Ascending aorta (tissue), 2 donors: ENCODE measurements around the gene PVRIG. TPM values are rescaled to one million over a fixed set of nuclear protein-coding genes. Genes with fewer than 3 reads are reported as not detected.
"Not testable (repeated sequence)": the region's sequence is repeated elsewhere in the genome, so short reads cannot be mapped to it uniquely, and the experiment has no call there.

ENCODE experiments used
- DNase-seq, 2 donors: peaks; one replicate each; pipeline ENCODE4 v3.0.0-alpha.2; 2019; ENCODE audit warnings: low spot score in 2 of 2
- H3K27ac ChIP-seq, 2 donors: fragments of 200-600 bp; sonication (generic); one replicate each; pipeline ENCODE4 v1.5.1; 2016 to 2017; ENCODE audit warnings: mild to moderate bottlenecking in 1 of 2
- H3K27me3 ChIP-seq: fragments of 200-600 bp; sonication (generic); one replicate; pipeline ENCODE4 v1.5.1; 2017
- H3K36me3 ChIP-seq, 2 donors: fragments of 200-600 bp; sonication (generic); one replicate each; pipeline ENCODE4 v1.5.1; 2016
- H3K4me1 ChIP-seq, 2 donors: fragments of 200-600 bp; sonication (generic); one replicate each; pipeline ENCODE4 v1.5.1; 2016 to 2017; ENCODE audit warnings: mild to moderate bottlenecking in 1 of 2
- H3K4me3 ChIP-seq, 2 donors: fragments of 200-600 bp; sonication (generic); one replicate each; pipeline ENCODE4 v1.5.1; 2016 to 2017; ENCODE audit warnings: mild to moderate bottlenecking in 1 of 2
- H3K9me3 ChIP-seq, 2 donors: fragments of 200-600 bp; sonication (generic); one replicate each; pipeline ENCODE4 v1.5.1; 2016
- intact Hi-C: fragments of 100-400 bp; cut with DNase I; formaldehyde crosslinking; loops from one replicate; pipeline ENCODE4 v1.15.1; 2023
- total RNA-seq: library from RNA; depleted of rRNA; stranded (reverse); fragments of >200 nt; gene quantifications from one replicate; pipeline ENCODE4 v1.1.0, GENCODE V29; 2016
- TF ChIP-seq, protein P1 (sequence below), 3 experiments: fragments of 200-600 bp in 2 of 3; fragments of 450-650 bp in 1 of 3; sonication (generic) in 2 of 3; IDR thresholded peaks; one replicate each; pipeline ENCODE4 v1.5.1; 2016 to 2019; ENCODE audit warnings: antibody characterized with exemption in 3 of 3, mild to moderate bottlenecking in 1 of 3, moderate library complexity in 1 of 3

PVRIG gene
- total RNA-seq, 1 donor from 2014 or later: 27.8 TPM

GRCh38 chr7:100209493-100209892 is 10.3 kb upstream of the PVRIG start:
- intact Hi-C loops: no loop called here
- no peaks in the 10 kb centered on the region for H3K9me3 ChIP-seq
- H3K4me3 ChIP-seq: no peak overlapping the region
- TF ChIP-seq, protein P1, sequence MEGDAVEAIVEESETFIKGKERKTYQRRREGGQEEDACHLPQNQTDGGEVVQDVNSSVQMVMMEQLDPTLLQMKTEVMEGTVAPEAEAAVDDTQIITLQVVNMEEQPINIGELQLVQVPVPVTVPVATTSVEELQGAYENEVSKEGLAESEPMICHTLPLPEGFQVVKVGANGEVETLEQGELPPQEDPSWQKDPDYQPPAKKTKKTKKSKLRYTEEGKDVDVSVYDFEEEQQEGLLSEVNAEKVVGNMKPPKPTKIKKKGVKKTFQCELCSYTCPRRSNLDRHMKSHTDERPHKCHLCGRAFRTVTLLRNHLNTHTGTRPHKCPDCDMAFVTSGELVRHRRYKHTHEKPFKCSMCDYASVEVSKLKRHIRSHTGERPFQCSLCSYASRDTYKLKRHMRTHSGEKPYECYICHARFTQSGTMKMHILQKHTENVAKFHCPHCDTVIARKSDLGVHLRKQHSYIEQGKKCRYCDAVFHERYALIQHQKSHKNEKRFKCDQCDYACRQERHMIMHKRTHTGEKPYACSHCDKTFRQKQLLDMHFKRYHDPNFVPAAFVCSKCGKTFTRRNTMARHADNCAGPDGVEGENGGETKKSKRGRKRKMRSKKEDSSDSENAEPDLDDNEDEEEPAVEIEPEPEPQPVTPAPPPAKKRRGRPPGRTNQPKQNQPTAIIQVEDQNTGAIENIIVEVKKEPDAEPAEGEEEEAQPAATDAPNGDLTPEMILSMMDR (IDR thresholded peaks at IDR 0.05): no peak
- no peaks in the 10 kb centered on the region for H3K36me3 ChIP-seq
- no peak overlapping the region for H3K27ac ChIP-seq
- H3K4me1 ChIP-seq: no peaks in the 10 kb centered on the region
- H3K27me3 ChIP-seq: no peaks in the 10 kb centered on the region
- no peak for DNase-seq

GRCh38 chr7:100210805-100211204 is 8.9 kb upstream of the PVRIG start:
- intact Hi-C loops: no loop called here
- TF ChIP-seq, protein P1 (IDR thresholded peaks at IDR 0.05): no peak

GRCh38 chr7:100211342-100211780 is 8.4 kb upstream of the PVRIG start:
- Histone ChIP-seq H3K36me3 (no peaks in the 10 kb centered on the region), H3K27ac (no peak overlapping the region), H3K4me3 (no peak overlapping the region), H3K27me3 (no peaks in the 10 kb centered on the region), H3K4me1 (no peaks in the 10 kb centered on the region), H3K9me3 (no peaks in the 10 kb centered on the region)
- TF ChIP-seq, protein P1 (IDR thresholded peaks at IDR 0.05): no peak
- DNase-seq: no peak
- intact Hi-C loops: no loop called here

More at GRCh38 chr7:100210805-100211204, 8.9 kb upstream of the PVRIG start:
- Histone ChIP-seq H3K9me3 (no peaks in the 10 kb centered on the region), H3K27me3 (no peaks in the 10 kb centered on the region), H3K4me1 (no peaks in the 10 kb centered on the region), H3K4me3 (no peak overlapping the region), H3K27ac (no peak overlapping the region), H3K36me3 (no peaks in the 10 kb centered on the region)
- no peak for DNase-seq

- Histone ChIP-seq H3K9me3 (no peaks in the 10 kb centered on the region), H3K4me3 (no peak overlapping the region), H3K27me3 (no peaks in the 10 kb centered on the region), H3K4me1 (no peaks in the 10 kb centered on the region), H3K36me3 (no peaks in the 10 kb centered on the region), H3K27ac (no peak overlapping the region)
- TF ChIP-seq, protein P1 (IDR thresholded peaks at IDR 0.05): no peak
- no peak for DNase-seq
- intact Hi-C loops: no loop called here
Observed at GRCh38 chr7:100212631-100213286, 7.0 kb upstream of the PVRIG start.

DNA sequence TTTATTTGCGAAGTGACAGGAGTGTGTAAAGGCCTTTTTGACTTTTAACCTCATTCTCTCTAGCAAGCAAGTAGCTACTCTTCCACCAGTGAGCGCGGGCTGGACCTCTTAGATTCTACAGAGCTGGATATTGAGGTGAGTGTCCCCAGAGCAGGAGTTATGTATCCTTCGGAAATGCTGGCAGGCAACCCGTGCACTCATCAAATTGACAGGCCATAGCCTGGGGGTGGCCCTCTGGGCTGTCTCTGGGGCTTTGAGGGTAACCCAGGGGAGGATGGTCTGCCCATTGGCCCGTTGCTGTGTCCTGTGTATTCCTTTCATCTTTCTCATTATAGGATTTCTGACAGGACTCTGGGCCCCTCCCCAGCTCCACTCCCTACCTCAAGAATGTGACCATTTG is 6.1 kb upstream of the PVRIG start:
- no peaks in the 10 kb centered on the region for H3K4me1 ChIP-seq
- no peaks in the 10 kb centered on the region for H3K27me3 ChIP-seq
- intact Hi-C loops: no loop called here
- DNase-seq: no peak
- H3K4me3 ChIP-seq: no peak overlapping the region
- no peak overlapping the region for H3K27ac ChIP-seq
- TF ChIP-seq, protein P1 (IDR thresholded peaks at IDR 0.05): no peak
- H3K9me3 ChIP-seq: no peaks in the 10 kb centered on the region
- H3K36me3 ChIP-seq: no peaks in the 10 kb centered on the region

GRCh38 chr7:100214356-100214755 is 5.4 kb upstream of the PVRIG start:
- H3K36me3 ChIP-seq, H3K27me3 ChIP-seq, DNase-seq, H3K4me3 ChIP-seq, H3K9me3 ChIP-seq, H3K4me1 ChIP-seq, intact Hi-C loops, H3K27ac ChIP-seq: not testable (repeated sequence)
